ENCODE data around the gene COL18A1.
"Not testable (repeated sequence)": the region's sequence is repeated elsewhere in the genome, so short reads cannot be mapped to it uniquely, and the experiment has no call there.

The COL18A1 gene

DNA sequence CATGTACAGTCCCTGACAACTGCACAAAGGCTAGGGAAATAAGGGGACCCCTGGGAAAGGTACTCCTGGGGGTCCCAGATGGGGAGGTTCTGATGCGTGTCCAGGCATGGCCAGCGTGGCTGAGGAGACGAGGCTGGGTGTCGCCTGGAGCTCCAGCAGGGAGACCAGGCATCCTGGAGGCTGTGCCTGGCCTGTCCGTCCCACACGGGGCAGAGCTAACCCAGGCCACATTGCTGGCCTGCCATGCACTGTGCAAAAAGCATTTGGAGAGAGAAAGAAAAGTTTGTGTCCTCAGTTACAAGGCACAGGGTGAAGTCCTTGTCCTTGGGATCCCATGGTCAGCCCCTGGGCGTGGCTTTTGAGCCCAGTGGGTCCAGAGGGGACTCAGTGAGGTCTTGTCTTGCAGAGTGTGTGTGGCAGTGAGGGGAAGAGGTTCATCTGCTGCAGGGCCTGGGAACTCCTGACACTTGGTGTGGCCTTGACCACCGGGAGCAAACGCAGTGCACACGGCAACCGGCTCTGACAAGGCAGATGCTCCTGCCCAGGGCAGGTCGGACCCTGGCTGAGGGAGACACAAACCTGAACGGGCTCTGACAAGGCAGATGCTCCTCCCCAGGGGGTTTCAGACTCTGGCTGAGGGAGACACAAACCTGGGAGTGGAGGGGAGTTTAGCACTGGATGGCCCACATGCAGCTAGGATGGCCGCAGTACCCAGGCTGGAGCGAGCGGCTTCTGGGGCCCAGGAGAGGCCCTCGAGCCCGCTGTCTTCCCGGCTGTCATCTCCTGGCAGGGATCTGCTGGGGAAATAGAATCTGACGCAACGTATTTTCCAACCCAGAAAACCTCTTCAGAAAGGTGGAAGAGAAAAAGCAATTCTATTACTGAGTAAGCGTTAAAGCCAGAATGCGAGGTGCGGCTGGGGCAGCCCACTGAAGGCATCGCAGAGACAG is 37.3 kb upstream of the COL18A1 start:
- DNase-seq: no peak

DNA sequence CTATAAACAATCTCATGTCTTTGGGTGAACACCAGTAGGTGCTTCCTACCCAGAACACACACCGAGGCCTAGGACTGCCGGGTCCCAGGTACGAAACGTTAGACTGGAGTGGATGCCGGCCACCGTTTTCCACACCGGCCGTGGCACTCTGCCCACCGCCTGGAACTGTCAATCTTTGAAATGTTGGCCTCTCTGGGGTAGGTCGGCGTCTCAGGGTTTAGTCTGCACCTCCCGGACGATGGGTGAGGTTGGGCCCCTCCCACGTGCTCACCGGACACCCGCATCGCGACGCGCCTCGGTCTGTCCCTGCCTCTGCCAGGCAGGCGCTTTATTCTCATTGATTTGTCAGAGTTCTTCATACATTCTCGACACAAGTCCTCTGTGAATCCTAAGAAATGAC is 35.9 kb upstream of the COL18A1 start:
- not testable (repeated sequence) for DNase-seq

DNA sequence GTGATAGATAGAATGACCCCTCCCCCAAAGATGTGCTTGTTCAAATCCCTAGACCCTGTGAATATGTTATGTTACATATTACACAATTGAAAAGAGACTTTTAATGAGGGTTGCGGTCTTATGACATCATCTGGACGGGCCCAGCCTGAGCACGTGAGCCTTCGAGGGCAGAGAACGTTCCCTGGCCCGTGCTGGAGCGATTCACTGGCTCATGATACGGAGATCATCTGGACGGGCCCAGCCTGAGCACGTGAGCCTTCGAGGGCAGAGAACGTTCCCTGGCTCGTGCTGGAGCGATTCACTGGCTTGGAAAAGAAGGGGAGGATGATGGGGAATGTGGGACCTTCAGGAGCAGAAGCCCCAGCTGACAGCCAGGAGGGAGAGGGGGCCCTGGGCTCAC is 34.4 kb upstream of the COL18A1 start:
- no peak for DNase-seq

DNA sequence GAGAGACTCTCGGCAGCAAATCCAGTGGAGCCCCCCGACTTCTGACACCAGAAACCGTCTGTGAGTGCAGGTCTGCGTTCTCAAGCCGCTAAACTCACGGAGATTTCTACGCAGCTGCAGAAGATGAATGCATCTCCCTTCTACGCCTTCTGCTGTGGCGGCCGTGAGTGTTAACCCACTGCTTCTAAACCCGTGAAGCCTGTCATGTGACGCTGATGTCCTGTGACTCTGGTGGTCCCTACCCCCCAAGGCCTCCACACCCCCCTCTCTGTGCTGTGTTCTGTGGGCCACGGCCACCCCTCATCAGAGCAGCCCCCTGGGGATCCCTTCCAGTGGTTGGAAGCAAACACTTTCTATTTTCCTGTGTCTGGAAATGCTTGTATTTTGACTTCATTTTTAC is 33.9 kb upstream of the COL18A1 start:
- DNase-seq: no peak

DNA sequence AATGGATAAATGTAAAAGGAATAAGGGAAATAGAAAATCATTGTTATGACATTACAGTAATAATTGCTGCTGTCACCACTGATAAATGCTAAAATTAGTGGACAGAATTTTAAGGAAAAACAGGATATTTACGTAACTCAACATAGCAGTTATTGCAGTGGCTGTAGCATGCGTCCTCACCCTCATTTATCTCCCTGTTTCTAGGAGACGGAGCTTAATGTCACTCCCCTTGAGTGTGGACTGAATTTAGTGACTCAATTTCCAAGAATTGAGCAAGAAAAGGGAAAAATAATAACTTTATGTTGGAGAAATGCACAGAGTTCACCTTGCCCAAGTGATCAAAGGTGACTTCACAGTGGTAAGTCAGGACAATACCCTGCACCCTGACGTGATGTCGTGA is 33.3 kb upstream of the COL18A1 start:
- DNase-seq: no peak

DNA sequence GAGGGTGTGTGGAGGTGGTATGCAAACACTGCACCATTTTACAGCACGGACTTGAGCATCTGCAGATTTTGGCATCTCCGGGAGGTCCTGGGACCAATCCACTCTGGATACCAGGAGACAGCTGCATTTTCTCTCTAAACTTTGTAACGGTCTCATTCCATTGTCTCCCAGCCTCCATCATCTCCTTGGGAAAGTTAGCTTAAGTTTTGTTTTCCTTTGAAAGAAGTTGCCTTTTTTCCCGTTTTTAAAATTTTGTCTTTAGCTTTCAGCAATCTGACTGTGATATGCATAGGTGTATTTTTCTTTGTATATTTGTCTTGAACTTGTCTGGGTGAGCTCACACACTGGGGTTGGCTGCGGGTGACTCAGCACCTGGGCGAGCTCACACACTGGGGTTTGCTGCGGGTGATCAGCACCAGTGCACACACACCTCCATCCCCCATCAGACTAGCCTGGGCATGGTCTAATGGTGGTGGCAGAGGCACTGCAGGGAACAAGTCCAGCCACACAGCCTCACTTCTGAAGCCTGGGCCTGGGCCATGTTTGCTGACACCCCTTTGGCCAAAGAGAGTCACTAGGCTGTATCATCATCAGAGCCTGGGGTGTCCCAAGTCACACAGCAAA is 32.1 kb upstream of the COL18A1 start:
- DNase-seq: no peak

DNA sequence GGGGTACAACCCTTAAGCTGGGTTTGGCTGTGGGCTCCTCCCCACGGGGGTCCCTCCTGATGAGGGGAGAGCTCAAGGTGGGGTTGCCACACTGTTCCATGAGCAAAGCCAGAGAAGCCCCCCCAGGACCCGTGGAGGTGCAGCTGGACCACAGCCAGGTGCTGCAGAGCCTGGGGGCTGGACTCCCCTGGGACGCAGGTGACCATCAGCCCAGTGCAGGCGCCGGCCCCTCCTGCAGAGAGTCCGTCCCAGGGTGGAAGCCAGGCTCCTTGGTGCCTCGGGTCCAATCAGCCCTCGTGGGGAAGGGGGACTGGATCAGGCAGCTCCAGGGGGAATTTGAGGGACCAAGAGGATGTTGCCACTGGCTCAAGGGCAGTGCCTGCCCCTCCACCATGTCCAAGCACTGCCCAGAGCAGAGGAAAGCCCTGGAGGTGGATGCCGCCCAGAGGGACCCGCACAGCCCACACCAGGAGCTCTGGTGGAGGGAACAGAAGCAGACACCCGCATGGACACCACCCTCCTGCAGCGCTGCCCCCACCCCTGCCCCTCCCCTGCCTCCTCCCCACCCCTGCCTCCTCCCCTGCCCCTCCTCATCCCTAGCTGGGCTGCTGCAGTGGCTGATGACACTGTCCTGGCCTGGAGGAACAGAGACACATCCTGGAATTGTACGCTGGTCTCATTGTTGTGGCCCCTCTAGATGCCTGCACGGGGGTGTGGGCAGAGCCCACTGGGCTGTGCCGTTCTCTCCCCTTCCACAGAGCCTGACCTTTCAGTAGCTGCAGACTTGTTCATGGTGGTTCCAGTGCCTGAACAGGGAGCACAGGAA is 30.8 kb upstream of the COL18A1 start:
- no peak for DNase-seq

DNA sequence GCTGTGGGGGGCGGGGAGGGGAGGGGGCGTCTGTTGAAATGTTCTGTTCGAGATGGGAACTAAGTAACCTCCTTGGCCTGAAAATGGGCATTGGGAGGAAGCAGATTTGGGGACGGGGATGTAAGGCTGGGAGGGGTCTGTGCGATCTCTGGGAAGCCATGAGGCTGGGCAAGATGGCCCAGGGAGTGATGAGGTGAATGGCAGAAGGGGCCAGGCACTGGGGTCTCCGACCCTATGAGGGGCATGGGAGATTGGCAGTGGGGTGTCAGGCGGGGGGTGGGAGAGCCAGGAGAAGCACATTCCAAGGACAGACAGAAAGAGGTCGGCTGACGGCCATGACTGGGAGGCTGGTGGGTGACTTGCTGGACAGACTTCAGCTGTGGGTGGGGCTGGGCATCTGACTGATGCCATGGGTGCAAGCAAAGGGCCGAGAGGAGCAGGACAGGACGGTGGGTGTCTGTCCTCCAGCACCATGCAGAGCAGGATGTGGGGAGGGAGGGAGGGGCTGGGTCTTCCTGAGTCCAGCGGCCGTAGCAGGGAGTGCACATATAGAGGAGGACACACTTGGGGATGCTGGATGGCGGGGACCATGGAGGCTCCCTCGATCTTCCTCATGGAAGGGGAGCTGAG is 30.0 kb upstream of the COL18A1 start:
- no peak for DNase-seq

DNA sequence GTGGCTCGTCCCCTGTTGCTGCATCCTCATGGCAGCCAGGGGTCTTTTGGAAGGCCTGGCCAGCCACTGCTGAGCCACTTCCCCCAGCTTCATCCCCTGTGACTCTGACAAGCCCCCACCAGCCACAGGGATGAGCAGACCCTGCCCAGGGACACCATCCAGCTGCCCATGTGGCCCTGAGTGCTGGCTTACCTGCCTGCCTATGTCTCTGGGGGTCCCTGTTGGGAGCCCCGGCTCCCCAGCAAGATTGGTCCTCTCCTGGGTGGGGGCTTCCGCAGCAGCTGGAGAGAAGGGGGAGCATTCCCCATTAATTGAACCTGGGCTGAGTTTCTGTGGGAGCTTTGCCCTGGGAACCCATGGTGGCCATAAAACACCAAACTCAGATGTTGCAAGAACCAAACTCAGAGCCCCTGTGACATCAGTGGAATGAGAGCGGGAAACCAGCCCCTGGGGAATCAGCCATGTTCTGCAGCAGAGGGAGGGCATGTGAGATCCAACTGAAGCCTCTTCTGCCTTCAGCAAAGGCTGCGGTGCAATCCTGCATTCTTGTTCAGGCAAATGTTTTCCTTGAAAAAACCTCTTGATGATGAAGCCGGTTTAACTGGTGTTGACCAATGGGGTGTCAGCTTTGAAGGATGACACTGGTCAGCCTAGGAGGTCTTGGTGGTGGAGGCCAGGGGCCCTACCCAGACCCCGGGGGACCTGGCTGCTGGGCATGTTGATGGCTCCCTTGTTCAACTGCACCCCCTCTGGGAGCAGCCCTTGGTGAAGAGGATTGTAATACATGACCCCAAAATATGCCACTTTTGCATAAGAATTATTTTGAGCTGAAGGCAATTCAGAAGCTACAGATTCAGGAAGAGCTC is 28.3 kb upstream of the COL18A1 start:
- no peak for DNase-seq

DNA sequence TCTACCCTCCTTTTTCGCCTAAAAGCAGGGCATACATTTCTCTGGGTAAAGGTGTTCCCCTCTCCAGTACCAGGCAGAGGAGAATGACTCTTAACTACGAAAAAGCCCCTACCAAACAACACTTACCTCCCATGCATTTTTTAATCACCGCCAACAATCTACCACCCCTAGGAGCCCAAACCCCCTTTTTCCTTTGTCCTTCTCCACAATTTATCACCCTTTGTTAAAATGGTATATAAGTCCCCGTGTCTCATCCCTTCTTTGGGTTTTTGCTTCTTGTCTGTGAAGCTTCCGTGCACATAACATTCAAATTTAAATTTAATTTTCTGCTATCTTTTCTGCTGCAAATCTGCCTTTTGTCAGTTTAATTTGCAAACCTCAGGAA is 27.6 kb upstream of the COL18A1 start:
- no peak for DNase-seq

DNA sequence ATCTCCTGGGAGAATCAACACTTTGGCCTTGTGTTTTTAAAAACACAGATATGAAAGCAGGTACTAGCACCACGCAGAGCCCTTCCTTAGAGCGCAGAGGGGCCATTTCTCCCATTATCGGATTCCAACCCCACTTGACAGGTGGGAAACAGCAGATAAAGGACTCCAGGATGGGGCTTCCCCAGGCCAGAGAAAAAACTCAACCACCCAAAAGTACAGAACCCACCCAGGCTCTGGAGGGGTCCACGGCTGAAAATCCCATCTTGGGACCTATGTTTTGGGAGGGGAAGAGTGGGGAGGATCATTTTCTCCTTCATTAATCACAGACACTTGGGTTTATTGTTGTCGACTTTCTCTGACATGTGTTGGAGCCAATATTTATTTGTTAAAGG is 27.1 kb upstream of the COL18A1 start:
- no peak for DNase-seq

DNA sequence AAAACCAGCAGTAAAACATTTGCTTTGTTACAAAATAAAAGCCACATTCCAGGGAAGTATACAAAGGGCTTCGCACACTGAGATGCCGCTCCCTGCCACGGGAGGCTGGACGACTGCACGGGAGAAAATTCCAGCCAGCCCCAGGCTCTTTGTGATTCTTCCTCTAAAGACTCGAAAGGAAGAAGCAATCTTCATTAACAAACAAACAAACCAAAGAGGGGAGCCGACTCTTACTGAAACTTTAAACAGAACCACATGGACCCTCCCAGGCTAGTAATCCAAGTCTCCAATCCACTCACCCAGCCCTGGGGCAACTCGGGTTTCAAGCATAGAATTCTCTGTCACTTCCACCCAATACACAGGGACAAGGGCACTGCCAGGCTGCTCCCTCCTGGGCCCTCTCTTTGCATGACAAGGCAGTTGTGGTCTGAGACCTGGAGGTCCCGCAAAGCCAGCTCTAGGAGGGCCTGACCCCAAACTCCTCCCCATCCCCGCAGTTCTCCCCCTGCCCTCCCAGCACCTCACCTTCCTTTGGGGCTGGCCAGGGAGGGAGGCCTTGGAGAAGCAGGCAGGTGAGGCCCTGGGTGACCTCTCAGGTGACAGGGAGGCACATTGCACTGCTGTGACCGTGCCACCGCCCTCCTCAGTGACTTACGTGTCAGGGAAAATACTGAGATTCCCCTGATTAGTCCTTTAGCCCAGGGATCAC is 26.6 kb upstream of the COL18A1 start:
- DNase-seq: no peak

DNA sequence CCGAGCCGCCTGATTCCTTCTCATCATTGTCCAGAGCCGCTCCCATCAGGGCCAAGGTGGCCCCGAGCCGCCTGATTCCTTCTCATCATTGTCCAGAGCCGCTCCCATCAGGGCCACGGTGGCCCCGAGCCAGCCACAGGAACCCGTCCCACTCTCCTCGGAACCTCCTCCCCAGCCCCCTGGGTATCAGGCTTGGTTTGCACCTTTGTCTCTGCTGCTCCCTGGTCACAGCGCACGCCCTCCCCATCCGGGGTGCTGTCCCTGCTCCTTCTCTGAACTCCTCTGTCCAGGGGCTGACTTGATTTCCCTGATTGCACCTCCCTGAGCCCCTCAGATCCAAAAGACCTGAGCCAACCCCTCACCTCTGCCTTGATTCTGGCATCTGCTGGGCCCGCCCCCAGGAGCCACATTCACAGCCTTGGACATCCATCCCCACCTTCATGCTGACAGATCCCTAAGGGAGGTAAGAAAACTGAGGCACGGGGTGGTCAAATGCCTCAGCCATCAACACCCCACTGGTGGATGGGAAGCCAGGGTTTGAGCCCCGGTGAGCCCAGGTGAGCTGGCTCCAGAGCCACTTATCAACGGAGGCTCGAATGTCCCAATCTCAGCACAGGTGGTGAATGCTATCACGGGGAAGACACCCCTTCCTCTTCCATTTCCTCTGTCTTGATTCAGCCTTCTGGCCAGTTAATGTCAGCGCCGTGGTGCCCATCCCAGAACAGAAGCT is 25.6 kb upstream of the COL18A1 start:
- DNase-seq: no peak

DNA sequence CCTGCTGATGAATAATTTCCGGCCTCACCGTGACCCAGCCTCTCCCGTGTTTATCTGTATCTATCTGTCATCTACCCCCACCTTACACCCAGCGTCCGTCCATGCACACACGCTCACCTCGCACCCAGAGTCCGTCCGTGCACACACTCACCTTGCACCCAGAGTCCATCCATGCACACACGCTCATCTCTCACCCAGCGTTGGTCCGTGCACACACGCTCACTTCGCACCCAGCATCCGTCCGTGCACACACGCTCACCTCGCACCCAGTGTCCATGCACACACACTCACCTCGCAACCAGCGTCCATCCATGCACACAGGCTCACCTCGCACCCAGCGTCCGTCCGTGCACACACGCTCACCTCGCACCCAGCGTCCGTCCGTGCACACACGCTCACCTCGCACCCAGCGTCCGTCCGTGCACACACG is 25.0 kb upstream of the COL18A1 start:
- no peak for DNase-seq

DNA sequence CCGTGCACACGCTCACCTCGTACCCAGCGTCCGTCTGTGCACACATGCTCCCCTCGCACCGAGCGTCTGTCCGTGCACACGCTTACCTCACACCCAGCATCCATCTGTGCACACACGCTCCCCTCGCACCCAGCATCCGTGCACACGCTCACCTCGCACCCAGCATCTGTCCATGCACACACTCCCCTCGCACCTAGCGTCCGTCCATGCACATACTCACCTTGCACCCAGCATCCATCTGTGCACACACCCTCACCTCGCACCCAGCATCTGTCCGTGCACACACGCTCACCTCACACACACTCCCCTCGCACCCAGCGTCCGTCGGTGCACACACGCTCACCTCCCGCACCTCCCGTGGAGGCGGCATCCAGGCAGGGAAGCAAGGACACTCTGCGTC is 24.4 kb upstream of the COL18A1 start:
- DNase-seq: no peak

DNA sequence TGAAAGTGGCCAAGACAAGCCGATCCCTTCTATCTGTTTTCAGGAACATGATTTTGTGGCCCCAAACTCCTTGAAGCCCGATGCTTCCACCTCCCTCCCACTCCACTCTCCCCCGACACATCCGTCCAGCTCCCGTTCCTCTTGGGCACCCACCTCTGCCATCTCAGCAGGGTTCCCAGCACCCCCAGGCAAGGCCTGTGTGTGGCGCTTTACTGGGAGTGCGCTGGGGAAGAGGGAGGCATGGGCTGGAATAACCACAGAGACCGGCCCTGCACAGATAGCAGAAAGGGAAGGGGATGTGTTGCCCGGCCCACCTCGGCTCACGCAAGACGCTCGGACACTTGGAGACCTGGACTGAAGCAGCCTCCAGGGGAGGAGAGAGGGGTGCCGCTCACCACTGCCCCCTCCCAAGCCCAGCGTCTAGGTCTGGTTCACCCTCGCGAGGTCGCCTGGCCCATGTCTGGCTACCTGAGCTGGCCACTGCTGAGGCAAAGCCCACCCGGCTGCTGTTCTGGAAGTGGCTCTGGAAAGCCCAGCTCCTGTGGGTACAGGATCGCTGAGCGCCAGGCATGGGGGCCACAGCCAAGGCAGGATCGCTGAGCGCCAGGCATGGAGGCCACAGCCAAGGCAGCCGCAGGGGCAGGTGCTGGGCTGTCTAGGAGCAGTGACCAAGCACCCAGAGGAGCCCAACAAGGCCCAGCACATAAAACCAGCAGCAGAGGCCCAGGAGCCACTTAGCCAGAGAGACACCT is 23.8 kb upstream of the COL18A1 start:
- DNase-seq: no peak

DNA sequence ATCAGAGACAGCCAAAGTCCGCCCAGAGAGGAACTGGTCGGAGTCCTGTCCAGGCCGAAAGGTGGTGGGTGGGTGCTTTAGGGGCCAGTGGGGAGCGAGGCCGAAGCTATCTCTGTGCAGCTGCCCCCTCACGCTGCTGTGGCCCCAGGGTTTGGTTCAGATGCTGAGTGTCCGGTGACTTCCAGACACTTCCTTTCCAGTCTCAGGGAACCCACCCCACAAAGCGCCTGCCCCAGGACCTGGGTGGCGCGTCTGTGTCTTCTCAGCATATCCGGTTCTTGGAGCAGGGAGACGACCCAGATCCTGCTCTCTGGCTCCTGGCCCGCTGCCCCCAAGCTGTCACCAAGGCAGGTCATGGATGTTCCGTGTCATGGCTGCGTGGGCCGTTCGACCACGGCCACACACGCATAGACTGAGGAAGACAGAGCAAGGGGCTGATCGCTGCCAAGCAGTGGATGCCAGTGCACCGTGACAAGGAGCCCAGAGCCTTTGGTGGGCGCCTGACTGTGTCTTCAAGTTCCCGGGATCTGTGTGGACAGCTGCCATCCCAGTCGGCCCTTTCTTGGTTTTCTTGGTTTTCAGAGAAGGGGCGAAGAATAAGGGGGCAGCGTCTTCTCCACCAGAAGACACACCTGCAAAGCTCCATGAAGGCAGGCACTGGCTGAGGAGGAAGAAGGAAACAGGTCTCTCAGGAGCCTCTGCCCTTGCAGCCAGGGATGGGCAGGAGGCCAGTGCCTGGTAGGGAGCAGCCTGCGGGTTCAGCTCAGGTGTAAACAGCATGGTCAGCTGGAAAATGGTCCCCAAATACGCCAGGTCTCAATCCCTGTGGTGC is 22.9 kb upstream of the COL18A1 start:
- DNase-seq: no peak

DNA sequence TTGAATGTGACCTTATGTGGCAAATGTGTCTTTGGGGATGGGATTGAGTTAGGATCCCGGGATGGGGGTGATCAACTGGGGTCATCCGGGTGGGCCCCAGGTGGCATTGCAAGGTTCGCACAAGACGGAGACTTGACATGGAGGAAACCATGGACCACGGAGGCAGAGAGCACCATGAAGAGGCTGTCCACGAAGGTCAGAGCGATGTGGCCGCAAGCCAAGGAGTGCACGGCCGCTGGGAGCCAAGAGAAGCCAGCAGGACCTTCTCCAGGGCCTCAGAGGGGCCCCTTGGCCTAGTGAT is 22.3 kb upstream of the COL18A1 start:
- no peak for DNase-seq

DNA sequence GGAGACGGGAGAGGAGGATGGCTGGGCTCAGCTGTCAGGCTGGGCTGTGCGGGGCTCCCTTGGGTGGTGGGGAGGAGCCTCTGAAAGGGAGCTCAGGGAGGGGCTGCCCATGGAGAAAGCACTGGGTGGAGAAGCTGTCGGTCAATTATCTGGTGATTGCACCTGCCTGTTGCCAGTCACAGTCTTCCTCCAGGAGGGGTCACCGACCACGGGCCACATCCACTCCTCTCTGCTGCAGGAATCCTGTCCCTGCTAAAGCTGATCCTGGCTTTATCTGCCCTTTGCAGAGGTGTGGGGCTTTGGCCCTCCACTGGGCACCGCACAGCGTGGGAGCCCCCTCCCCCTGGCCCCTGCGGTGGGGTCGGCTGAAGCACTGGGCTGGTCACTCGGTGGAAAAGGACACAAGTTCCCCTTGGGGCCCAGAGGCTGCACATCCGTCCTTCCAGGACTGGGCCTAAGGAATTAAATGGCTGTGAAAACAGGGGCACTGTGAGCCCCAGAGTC is 21.8 kb upstream of the COL18A1 start:
- no peak for DNase-seq
